AG09309 (cell line): ENCODE results near the gene RPS26.

Source experiments
- DNase-seq: peaks from one replicate; pipeline ENCODE4 v3.0.0-alpha.2; 2010; ENCODE audit warnings: low read depth
- H3K4me3 ChIP-seq: 2 replicates; pipeline ENCODE4 v1.5.1; 2011; ENCODE audit warnings: mild to moderate bottlenecking, low read depth, low read length, moderate library complexity; ENCODE audit not compliant: control insufficient read depth
- TF ChIP-seq, protein P1 (sequence below): IDR thresholded peaks from 2 replicates; pipeline ENCODE4 v1.5.1; 2011; ENCODE audit warnings: mild to moderate bottlenecking, low read depth, low read length, inconsistent platforms; ENCODE audit not compliant: insufficient read depth, control insufficient read depth; ENCODE audit errors: missing control alignments

Gene RPS26

DNA sequence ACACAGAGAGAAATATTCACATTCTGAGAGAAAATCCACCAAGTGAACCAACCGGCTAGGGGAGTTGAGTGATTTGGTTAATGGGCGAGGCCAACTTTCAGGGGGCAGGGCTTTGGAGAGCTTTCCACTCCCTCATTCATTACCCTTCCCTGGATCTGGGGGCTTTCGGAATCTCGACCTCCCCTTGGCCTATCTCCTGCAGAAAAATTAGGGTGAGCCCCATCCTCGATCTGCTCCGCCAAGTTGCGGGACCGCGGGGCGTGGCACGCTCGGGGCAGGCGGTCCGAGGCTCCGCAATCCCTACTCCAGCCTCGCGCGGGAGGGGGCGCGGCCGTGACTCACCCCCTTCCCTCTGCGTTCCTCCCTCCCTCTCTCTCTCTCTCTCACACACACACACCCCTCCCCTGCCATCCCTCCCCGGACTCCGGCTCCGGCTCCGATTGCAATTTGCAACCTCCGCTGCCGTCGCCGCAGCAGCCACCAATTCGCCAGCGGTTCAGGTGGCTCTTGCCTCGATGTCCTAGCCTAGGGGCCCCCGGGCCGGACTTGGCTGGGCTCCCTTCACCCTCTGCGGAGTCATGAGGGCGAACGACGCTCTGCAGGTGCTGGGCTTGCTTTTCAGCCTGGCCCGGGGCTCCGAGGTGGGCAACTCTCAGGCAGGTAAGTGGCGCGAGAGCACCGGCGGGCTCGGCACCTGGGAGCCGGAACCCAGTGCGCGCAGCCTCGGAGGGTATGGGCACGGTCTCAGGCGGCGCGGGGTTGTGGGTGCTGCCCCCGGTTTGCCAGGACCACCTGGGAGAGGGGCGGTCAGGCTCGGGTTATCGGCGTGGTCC, 38.2 kb downstream of the RPS26 start, which contains the start of gene ERBB3:
TSS of gene ERBB3 (plus strand) at position 443 of the 833 bp plus-strand sequence. CDS start at position 579, 136 bp downstream.
- peak within 1 kb of the TSS; percentile 65 for H3K4me3 ChIP-seq
- TF ChIP-seq, protein P1, sequence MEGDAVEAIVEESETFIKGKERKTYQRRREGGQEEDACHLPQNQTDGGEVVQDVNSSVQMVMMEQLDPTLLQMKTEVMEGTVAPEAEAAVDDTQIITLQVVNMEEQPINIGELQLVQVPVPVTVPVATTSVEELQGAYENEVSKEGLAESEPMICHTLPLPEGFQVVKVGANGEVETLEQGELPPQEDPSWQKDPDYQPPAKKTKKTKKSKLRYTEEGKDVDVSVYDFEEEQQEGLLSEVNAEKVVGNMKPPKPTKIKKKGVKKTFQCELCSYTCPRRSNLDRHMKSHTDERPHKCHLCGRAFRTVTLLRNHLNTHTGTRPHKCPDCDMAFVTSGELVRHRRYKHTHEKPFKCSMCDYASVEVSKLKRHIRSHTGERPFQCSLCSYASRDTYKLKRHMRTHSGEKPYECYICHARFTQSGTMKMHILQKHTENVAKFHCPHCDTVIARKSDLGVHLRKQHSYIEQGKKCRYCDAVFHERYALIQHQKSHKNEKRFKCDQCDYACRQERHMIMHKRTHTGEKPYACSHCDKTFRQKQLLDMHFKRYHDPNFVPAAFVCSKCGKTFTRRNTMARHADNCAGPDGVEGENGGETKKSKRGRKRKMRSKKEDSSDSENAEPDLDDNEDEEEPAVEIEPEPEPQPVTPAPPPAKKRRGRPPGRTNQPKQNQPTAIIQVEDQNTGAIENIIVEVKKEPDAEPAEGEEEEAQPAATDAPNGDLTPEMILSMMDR: no peak
- DNase-seq: peak; percentile 25

DNA sequence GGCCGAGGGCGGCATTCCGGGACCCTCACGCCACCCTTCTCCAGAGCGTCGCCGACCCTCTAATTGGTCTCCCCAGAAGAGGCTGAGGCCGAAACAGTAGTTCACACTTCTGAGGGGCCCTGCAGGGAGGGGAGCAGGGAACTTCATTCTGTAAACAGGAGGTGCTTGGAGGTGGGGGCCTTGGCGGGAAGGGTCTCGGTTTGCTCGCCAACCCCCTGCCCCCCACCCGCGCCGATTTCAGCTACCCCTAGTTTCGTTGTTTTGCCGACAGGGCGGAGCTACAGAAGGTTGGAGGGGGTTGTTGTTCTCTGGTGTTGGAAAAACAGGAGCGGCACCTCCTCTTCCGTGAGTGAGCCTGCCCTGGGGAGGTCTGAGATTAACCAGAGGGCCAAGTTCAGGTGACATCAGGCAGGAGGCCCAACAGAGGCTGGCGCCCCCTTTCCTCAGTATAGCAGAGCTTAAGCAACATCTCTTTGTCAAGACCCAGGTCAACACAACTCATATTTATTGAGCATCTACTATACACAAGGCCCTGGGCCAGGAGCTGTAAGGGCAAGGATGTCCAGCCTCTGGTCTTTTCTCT, 38.9 kb downstream of the RPS26 start:
- TF ChIP-seq, protein P1: no peak
- peak overlapping the region; percentile 65 for H3K4me3 ChIP-seq
- no peak for DNase-seq

DNA sequence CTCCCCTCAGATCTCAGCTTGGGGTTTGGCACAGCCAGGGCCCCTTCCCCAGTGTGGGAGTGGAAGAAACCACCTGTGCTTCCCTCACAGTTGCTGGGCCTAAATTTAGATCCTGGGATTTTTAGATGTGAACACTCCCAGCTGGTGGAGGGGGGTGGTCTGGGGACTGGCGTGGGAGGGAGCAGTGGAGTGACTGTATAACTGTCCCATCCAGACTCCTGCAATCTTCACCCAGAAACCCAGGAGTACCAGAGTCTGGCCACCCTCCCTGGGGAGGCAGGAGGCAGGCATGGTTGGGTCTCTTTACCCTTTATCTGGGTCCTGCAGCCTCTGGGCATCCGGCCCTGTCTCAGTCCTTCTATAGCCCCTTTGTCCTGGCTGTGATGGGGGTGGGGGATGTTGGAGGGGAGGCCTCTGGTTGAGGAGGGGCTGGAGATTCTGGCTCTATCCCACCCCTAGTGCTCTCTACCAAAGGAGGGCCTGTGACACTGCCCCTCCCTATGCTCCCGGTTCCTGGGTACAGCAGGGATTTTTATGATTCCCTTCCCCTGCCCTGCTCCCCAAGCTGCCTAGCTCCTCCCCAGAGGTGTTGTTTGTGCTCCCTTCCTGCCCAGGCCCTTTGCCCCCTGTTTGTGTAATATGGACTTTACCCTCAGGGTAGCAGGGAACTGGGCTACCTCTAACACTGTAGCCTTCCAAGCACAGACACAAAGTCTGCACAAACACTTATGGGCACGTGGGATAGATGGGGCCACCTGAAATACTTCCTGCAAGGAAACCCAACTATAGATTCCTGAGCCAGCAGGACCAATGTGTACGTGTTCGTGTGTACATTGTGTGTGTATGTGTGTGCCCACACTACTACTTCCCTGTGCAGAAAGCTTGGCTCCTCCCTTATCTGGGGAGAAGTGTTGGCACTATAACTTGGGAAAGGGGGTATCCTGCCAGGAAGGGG, 40.0 kb downstream of the RPS26 start:
- no peak overlapping the region for H3K4me3 ChIP-seq
- DNase-seq: no peak
- TF ChIP-seq, protein P1: no peak

GRCh38 chr12:56082382-56082781, 40.7 kb downstream of the RPS26 start:
- no peak overlapping the region for H3K4me3 ChIP-seq
- TF ChIP-seq, protein P1: no peak
- no peak for DNase-seq

DNA sequence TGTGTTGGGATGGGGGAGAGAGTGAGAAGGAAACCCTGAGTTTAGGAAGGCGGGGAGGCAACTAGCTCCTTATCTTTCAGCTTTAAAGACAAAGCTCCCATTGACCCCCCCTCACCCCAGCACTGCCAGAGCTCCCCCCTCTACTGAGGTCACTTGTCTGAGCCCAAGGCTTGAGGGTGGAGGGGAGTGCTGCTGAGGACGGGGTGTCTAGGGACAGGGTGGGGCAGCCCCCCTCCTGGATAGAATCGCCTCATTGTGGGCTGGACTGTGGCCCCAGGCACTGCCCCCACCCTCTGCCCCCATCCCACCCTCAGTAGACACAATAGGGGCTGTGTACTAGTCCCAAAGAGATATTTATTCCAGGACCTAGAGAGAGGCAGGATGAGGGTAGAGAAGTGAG, 41.2 kb downstream of the RPS26 start:
- TF ChIP-seq, protein P1: no peak
- no peak overlapping the region for H3K4me3 ChIP-seq
- DNase-seq: no peak

DNA sequence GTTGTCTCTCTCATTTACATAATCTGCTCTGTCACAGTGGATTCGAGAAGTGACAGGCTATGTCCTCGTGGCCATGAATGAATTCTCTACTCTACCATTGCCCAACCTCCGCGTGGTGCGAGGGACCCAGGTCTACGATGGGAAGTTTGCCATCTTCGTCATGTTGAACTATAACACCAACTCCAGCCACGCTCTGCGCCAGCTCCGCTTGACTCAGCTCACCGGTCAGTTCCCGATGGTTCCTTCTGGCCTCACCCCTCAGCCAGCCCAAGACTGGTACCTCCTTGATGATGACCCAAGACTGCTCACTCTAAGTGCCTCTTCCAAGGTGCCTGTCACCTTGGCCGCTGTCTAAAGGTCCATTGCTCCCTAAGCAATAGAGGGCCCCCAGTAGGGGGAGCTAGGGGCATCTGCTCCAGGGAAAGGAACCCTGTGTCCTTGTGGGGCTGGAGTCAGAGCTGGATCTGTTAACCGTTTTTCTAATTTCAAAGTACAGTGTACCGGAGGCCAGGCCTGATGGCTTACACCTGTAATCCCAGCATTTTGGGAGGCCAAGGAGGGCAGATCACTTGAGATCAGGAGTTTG, 43.3 kb downstream of the RPS26 start:
- TF ChIP-seq, protein P1: peak; percentile 43
- DNase-seq: no peak
- no peak overlapping the region for H3K4me3 ChIP-seq
